GM12874 (cell line): Measurements from ENCODE around the gene RSPH1.

Experiments
- CTCF ChIP-seq: IDR thresholded peaks from 2 replicates; pipeline ENCODE4 v1.5.1; 2011; ENCODE audit warnings: low read depth, mild to moderate bottlenecking, control low read depth, low read length, moderate library complexity; ENCODE audit not compliant: insufficient read depth

RSPH1 gene

DNA sequence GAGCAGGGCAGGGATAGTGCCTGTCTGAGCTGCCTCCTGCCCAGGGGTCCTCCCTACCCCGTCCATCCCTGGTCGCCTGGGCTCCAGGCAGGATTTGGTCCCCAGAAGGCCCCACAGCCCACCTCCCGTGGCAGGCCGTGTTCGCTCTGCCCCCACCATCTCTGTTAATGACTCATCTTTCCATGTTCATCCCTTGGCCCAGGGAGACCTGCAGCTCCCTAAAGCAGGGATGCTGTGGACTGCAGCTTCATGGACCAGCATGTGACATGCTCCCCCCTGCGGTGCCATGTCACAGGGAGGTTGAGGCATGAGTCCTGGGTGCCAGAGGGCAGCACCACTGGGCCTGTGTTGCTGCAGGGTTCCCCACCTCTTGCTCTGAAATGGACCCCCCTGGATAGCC is 65.5 kb downstream of the RSPH1 start:
- TF ChIP-seq CTCF, result no peak

DNA sequence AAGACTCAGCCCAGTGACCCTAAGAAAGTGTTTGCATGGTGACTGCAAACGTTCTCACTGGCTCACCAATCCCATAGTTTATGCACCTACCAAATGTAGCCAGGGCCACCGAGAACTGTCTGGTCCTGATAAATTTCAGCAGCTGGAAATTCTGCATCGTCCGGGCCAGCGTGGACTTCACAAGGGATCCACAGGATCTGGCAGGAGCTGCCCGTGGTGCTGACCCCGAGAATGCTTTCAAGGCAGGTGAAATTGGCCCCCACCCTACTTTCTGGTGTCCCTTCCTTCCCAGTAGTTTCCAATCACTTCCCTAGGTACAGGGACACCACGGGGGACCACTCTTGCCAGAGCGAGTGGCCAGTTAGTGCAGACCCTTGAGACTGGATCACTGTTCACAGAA is 66.2 kb downstream of the RSPH1 start:
- no peak for TF ChIP-seq CTCF

DNA sequence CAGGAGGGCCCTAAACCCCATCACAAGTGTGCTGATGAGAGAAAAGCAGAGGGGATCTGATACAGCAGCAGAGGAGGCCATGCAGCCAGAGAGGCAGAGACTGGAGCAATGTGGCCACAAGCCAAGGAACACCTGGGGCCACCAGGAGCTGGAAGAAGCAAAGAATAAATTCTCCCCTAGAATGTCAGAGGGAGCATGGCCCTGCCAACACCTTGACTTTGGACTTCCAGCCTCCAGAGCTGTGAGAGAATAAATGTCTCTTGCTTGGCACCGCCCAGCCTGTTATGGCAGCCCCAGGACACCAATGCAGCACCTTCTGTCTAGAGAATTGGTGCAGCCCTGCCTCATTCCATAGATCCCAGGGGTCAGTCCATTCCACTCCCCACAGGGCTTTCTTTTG is 67.0 kb downstream of the RSPH1 start:
- no peak for TF ChIP-seq CTCF

DNA sequence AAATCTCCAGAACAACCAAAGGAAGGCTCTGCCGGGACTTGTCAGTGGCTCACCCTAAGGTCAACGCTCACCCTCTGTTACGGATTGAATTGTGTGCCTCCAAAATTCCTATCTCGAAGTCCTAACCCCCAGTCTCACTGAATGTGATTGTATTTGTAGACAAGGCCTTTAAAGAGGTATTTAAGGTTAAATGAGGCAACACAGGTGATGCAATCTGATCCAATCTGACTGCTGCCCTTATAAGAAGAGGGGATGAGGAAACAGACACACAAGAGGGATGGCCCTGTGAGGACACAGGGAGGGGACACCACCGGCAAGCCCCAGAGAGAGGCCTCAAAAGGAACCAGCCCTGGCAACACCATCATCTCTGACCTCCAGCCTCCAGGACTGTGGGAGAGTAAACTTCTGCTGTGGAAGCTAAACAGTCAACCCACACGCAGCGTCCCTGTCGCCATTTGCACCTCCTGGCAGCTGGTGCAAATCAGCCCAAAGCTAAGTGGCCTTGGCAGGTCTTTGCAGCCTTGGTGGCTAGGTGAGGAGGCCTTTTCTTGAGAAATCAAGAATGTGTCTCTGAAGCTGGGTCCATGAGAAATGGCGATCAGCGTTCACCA is 68.1 kb downstream of the RSPH1 start:
- TF ChIP-seq CTCF, result no peak

DNA sequence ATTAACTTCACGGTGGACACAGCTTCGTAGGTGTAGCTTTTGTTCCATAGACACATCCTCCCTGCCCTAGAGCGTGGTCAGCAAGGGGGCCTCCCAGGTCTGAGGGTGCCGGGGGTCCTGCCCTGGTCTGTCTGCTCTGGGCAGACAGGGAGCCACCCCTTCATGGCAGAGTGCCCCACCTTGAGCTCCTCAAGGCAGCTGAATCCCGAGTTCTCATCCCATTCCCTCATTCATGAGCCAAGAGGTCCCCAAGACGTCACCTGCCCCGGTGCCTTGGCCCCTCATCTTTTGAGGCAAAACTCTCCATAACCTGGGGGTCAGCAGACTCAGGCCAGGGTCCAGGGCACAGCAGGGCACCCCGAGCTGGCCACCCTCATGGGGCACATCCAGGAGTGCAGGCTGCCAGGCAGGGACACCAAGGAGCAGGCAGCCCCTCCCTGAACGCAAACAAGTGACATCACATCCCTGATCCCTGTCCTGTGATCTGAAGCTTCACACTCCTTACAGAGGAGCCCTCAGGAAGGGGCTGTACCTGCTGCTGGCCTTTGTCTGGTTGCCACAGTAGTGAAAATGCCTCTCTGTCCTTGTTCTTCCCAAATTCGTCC is 69.0 kb downstream of the RSPH1 start:
- no peak for TF ChIP-seq CTCF

GRCh38 chr21:42426424-42426823 is 69.6 kb downstream of the RSPH1 start:
- no peak for TF ChIP-seq CTCF

DNA sequence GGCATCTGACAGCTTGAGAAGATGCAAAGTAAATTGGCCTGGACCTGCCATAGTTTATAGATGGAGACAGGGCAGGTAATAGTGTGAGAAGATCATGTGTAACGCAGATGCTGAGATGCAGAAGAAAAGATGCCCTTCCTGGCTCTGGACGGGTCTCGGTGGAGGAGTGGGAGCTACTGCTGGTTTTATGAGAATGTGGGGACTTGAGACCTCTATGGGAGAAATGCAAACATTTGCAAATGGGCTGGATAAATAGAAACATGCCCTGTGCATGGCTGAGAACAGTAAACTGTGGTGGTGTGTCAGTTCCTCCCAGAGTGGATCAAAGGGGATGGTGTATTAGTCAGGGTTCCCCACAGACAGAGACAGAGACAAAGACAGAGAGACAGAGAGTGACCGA is 70.4 kb downstream of the RSPH1 start:
- no peak for TF ChIP-seq CTCF
